GM18498 (cell line): ENCODE measurements around the gene ZNRD2.

Experiments
- ATAC-seq: cut with Tn5 transposase; IDR thresholded peaks from one replicate; pipeline ENCODE4 v1.9.1; 2021; ENCODE audit warnings: mild to moderate bottlenecking, moderate library complexity; ENCODE audit not compliant: unreplicated experiment

ZNRD2 gene

DNA sequence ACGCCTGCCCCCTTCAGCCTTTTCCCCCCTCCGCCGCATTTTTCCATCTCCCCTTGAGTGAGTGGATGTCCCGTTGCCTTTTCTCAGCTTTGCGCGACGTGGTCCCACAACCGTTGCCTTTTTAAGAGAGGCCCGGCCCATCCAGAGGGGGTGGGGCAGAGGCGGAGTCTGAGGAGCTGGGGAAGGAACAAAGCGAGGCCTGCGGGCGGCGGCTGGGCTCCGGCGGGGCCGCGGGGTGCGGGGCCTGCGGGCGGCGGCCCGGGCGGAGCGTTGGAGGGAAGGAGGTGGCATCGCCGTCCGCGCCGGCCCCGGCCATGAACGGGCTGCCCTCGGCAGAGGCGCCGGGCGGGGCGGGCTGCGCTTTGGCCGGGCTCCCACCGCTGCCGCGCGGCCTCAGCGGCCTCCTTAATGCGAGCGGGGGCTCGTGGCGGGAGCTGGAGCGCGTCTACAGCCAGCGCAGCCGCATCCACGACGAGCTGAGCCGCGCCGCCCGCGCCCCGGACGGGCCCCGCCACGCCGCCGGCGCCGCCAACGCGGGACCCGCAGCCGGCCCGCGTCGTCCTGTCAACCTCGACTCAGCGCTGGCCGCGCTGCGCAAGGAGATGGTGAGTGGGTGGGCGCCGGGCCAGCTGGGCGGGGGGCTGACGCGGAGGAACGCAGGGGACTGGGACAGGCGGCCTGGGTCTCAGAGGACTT, 2.2 kb downstream of the ZNRD2 start, which contains the start of gene FAM89B:
TSS of gene FAM89B (plus strand) at position 183 of the 696 bp plus-strand sequence. CDS start at position 315, 132 bp downstream.
- no peak for ATAC-seq

DNA sequence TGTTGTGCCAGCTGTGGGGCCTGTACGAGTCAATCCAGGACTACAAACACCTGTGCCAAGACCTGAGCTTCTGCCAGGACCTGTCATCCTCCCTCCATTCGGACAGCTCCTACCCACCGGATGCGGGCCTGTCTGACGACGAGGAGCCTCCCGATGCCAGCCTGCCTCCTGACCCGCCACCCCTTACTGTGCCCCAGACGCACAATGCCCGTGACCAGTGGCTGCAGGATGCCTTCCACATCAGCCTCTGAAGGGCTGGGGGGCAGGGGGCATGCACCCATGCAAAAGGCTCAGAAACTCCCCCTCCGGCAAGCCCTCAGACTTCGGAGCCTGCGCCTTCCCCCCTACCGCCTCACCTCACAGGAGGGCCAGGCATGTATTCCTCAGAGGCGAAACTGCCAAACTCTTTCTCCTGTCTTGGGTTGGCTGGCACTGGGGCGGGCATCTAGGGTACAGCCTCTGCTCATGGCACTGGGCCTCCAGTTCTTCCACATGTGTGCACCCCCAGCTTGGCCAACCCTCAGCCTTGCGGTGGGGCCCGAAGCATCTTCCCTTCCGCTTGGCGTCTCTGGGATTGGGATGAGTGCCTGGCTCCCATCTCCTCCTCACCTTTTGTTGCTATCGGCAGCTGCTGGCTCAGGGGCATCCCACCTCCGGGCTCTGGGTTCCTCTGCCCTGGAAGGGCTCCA, 3.3 kb downstream of the ZNRD2 start:
- ATAC-seq, result no peak

DNA sequence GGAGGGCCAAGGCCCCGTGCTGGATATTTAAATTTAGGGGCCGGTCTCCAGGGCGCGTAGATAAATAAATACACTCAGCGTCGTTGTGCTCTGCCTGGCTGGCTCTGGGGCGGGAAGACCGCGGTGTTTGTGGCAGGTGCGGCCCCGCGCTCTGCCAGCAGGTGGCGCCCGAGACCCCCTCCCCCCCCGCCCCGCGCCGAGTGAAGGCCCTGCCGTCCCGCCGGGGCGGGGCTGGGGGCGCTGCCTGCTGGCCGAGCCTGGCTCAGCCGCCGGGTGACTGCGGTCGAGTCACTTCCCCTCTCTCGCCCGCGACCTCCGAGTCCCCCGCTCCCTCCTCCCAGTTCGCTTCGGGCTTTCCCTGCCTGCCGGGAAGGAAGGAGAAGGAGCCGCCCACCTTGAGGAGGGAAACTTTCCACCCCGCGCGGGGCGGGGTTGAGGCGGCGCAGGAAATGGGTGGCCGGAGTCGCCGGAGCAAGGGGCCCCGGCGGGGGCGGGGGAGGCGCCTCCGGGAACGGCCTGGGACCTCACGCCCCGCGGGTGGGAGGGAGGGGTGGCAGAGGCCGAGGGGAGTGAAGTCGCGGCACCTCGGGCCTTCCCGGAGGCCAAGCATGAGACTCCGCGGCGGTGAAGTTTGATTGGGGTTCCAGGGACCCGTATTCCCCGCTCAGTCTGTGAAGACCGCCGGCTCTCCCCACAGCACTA, 4.0 kb downstream of the ZNRD2 start:
- ATAC-seq, result peak; percentile 33

DNA sequence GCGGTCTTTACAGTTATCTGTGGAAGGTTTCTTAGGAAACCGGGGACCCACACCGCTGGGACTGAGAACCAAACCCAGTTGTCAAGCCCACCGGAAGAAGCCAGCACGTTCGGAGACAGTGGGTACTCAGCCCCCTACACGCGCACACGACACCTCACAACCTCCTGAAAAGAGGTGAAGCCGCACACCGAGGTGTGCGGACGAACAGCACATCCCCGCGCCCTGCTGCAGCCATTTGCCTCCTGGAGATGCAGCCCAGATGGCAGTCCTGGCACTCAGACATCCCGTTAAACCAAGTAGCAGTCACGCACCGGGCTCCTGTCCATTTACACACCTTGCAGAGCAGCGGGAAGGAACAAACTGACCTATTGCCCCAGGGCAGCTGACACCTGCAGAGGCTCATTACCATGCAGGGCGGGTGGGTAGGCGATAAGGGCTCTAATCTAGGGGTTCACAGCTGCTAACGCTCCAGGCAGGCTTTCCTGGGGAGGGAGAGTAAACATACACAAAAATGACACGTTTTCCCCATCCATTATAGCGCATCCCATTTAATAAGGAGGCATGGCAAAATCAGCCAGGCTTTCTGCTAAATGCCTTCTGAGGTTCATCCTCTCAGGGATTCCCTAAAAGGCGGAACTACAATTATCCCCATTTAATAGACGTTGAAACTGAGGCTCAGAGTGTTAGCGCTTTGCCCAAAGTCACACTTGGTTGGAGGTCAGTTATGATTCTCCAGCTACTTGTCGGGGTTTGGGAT, 4.7 kb downstream of the ZNRD2 start:
- ATAC-seq, result no peak

DNA sequence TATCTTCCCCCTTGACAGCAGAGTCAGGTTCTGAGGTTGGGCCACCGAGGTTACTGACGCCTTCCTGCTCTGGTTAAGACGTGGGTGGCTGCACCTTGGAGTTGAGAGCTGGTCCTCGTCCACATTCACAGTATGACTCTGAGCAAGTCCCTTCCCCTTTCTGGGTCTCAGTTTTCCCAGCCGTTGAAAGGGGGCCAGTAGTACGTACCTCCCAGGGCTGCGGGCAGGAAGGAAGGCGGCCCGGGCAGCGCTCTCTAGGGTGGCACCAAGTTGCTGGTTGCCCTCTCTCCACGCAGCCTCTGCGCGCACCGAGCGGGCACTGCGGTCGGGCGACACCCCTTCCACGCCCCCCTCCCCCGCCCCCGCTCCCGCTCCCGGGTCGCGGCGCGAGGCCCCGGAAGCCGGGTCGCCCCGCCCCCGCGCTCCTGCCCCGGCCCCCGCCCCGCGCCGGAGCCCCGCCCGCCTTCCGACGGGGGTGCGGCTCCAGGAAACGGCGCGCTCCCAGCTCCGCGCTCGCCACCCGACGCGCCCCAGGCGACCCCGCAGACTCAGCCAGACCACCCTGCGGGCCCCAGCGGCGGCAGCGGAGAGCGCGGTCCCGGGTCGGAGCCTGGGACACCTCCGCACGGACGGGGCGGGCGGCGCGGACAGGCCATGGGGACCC, 5.4 kb downstream of the ZNRD2 start, which contains the start of gene EHBP1L1:
TSS of gene EHBP1L1 (plus strand) at position 486 of the 664 bp plus-strand sequence. CDS start 250 bp downstream, outside the sequence.
- no peak for ATAC-seq

DNA sequence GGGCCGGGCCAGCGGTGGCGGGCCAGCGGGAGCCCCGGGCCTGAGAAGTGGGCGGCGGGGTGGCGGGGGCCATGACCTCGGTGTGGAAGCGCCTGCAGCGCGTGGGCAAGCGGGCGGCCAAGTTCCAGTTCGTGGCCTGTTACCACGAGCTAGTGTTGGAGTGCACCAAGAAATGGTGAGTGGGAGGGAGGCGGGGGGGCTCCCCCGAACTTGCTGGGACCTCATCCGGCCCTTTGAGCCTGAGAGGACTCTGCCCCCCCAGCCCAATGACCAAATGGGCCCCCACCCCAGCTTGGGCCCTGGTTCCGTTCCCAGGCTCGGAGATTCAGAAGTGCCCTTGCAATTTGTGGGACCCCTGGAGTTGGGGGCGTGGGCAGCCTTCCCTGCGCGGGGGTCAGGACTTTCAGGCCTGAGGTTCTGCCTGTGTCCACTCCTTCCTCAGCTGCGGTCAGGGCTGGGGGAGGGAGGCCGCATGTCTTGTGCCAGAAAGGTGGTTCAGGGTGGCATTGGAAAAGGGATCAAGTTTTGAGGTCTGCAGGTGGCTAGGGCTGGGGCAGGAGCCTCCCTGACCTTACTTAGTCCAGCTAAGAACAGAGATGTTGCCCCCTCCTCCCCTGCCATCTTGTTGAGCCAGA, 6.1 kb downstream of the ZNRD2 start:
- no peak for ATAC-seq

DNA sequence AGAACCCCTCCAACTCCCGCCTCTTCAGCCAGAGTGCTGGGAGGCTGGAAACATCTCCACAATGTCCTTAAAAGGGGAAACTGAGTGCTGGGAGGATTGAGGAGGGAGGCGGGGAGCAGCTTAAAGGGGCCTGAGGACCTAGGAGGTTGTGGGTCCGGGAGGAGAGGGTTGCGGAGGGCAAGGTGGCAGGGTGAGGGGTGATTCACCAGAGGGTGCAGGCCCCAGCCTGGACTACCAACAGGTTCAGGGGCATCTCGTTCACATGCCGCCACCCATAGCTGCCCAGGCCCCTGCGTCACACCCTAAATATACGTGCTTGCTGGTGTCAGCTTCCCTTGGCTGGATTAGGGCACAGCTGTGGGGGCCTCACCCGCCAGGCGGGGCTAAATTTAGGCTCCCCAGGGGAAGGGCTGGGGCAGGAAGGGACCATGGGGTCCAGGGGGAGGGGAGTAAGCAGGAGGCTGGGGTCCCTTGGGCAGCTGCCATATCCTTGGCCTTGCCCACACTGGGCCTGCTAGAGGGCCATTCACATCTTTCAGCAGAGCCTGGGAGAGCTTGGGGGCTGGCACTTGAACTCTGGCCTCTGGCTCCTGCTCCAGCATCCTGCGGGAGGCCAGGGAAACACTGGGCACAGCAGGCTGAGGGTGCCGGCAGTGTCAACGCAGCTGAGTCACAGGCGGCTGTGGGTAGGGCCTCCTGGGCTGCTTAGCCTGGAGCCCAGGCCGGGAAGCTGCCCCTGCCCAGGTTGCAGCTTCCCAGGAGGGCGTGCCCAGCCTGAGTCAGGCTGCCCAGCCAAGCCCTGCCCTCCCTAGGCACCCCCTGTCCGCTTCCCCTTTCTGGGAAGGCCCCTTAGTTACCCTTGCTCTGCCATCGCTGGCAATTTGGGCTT, 6.8 kb downstream of the ZNRD2 start:
- no peak for ATAC-seq

DNA sequence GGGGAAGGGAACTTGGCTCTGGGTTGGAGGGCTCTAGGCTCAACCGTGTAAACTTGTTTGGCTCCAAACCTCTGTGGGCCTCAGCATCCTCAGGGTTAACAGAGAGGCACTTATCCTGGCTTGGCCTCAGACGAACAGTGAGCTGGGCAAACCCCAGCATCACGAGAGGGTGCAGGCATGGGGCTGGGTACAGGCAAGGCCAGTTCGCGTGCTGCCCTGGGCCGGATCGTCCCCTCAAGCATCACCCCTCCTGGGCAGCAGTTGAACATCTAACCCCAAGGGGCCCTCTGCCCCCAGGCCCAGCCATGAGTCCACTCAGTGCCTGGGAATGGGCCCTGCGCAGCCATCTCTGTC, 7.5 kb downstream of the ZNRD2 start:
- no peak for ATAC-seq

DNA sequence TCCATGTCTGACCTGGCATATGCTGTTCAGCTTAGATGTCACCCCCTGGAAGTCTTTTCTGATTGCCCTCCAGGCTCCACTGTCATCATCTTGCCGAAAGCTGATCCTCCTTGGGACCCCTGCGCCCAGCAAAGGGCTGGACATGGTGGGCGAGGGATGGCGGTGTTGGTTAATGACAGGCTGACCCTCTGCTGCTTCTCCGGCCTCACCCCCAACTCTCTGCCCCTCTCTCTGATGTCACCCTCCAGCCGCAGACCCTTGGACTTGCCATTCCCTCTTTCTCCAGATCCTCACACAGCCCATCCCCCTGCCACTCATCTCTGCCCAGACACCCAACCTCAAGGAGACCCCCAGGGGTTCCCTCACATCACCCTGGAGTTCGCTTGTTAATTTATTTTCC, 7.9 kb downstream of the ZNRD2 start:
- no peak for ATAC-seq

DNA sequence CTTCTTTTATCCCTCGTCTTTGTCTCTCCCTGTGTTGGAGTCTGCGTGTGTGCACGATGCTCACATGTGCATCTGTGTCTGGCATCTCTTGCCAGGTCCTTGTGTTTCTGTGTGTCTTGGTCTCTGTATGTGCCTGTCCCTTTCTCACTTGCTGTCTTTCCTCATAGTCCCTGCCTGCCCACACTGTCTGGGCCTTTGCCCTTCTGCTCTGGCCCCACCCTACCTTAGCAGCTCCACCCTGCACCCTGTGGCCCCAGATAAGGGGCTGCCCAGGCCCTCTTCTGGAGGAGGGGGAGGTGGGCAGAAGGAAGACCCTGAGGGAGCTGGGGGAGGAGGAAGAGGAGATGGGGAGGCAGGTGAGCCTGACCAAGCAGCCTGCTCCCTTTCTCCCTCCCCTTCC, 8.4 kb downstream of the ZNRD2 start:
- ATAC-seq, result no peak

DNA sequence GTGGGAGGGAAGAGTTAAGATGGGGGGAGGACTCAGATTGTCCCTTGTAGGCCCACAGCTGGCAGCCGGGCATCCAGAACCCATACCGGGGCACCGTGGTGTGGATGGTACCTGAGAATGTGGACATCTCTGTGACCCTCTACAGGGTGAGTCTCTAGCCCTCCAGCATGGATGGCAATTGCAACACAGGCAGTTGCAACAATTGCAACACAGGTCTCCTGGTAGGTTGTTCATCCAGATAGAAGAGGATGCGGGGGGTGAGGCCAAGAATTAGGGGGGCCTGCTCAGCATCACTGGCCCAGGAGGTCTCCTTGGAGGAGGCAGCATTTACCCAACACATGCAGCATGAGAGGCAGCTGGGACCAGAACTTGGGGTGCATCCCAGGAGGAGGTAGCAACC, 9.0 kb downstream of the ZNRD2 start:
- ATAC-seq, result no peak

DNA sequence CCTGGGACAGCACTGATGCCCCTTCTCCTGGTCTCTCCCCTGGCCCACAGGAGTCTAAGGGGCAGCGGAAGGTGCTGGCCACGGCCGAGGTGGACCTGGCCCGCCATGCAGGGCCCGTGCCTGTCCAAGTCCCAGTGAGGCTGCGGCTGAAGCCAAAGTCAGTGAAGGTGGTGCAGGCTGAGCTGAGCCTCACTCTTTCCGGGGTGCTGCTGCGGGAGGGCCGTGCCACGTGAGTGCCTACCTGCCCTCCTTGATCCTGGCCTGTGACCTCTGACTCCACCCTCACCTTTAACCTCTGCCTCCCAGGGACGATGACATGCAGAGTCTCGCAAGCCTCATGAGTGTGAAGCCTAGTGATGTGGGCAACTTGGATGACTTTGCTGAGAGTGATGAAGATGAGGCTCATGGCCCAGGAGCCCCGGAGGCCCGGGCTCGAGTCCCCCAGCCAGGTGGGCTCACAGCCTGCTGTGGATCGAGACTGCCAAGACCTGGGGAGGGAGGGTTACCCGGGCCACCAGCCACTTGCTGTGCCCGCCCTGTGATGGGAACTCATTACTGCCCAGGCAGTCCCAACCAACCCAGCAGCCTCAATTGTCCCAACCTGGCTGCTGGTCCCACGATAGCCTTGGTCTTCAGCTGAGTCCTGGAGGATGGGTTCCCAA, 9.9 kb downstream of the ZNRD2 start:
- ATAC-seq, result no peak

DNA sequence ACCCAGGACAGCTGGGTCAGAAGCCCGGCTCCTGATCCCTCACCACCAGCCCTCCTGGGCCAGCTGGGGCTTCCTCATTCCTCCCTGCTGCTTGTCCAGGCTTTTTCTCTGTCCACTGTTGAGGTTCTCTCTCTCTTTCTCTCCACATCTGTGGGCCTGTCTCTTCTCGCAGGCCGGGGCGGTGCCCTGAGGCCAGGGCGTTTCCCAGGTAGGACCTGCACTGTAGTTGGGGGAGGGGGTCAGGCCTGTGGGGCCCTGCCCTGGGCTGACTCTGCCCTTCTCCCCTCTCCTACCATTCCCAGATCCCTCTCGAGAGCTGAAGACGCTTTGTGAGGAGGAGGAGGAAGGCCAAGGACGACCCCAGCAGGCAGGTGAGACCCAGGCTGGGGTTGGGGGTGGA, 10.5 kb downstream of the ZNRD2 start:
- ATAC-seq, result no peak

DNA sequence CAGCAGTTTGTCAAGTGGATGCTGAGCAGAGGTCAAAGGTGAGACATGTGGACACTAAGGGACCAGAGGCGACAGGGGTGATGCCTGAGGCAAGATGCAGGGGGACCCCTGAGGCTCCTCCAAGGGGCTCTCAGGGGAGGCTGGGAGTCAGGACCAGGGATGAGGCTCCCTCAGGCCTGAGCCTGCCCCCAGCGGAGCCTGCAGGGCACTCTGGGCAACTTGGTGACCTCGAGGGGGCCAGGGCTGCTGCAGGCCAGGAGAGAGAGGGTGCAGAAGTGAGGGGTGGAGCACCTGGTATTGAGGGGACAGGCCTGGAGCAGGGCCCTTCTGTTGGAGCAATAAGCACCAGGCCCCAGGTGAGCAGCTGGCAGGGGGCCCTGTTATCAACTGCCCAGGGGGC, 11.7 kb downstream of the ZNRD2 start:
- ATAC-seq, result no peak

DNA sequence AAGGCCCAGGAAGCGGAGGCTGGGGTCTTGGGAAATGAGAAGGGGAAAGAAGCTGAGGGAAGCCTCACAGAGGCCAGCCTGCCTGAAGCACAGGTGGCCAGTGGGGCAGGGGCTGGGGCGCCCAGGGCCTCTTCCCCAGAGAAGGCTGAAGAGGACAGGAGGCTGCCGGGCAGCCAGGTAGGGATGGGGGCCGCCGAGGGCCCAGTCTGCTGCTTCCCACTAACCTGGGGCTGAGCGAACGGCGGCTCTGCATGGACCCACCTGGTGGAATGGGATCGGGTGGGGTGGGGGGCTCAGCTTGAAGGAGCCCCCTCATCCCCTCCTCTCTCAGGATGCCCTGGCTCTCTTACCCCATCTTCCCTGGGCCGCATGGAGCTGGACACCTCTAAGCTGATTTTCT, 13.3 kb downstream of the ZNRD2 start:
- ATAC-seq, result no peak

DNA sequence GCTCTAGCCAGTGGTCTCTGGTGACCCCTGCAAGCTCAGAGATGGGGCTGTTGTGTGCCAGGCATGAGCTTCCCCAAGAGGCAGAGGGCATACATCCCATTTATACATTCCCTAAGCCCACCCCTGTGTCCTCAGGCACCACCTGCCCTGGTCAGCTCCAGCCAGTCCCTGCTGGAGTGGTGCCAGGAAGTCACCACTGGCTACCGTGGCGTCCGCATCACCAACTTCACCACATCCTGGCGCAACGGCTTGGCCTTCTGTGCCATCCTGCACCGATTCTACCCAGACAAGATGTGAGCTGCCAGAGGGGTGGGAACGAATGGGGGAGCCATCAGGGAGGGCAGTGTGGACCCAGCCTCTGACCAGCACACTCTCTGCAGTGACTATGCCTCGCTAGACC, 13.8 kb downstream of the ZNRD2 start:
- ATAC-seq, result no peak

DNA sequence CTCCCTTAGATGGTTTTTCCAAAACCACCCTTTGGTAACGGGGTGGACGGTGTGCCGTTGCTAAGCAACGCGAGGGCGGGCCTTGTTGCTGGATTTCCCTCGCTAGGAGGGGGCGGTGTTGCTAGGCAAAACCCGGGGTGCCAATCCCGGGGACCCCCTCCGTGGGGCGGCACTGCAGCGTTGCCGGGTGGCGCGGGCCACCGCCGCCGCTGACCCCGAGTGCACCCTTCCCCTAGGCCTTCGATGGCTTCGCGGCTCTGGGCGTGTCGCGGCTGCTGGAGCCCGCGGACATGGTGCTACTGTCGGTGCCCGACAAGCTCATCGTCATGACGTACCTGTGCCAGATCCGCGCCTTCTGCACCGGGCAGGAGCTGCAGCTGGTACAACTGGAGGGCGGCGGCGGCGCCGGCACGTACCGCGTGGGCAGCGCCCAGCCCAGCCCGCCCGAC, 14.5 kb downstream of the ZNRD2 start:
- ATAC-seq, result no peak

DNA sequence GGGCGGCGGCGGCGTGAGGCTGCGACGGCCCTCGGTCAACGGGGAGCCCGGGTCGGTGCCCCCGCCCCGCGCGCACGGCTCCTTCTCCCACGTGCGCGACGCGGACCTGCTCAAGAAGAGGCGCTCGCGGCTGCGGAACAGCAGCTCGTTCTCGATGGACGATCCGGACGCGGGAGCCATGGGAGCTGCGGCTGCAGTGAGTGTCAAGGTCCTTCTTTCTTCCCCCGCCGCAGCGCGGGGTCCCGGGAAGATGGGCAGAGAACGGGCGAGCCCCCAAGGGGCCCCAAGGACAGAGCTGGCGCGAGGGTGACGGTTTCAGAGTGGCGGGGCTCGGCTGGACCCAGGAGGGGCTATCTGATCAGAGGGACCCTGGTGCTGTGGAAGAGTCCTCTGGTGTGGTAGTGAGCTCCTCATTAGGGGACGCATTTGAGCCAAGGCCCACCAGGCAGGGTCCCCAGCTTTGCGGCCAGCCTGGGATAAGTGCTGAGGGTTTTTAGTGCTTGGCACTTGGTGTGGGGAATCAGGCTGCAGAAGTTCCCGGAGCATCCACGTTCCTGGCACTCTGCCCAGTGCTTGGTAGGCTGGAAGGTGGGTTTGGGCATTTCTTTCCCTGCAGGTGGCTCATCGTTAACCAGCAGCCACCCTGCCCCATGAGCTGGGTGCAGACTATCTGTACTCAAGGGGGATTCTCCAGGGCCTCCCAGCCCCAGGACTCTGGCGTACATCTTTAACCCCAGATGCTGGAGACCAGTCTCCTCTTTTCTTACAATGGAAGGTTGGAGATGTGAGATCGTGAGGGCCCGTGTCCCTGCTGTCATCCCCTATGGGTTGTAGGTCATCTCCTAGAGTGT, 15.3 kb downstream of the ZNRD2 start:
- no peak for ATAC-seq
